Measurements from ENCODE around the gene TNIP1.

Gene TNIP1

DNA sequence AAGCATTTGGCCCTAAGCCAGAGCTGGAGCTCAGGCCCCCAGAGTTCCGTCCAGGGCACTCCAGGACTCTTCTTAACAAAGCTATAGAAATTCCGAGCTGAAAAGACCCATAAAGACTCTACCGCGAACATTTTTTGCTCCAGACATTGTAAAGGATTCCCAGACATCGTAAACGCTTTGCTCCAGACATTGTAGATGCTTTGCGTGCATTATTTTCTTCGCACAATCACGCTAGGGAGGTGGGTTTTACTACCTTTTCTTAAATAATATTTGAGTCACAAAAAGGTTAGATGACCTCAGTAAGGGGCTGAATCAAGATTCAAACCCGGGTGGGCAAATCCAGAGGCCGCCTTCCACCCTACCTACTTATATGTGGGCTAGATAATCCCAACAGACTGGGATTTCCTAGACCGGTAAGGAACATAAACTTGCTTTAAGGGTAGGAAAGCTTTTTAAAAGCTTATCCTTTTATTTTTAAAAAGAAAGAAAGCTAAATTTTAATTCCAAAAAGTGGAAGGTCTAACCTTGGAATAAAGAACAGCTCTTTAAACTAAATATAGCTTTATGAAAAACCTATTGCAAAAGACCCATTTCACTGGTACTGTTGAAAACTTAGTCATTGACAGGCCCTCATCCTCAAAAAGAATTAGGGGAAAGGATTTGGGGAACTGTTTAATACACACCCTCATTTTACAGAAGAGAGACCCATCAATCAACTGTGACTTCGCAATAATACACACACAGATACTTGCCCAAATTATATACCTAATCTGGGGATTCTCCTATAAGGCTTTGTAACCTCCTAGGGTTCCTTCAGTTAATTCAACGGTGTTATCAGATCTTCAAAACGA lies 822 bp upstream of the TNIP1 start:
- no peak for DNase-seq

- no peak for DNase-seq
Measured at GRCh38 chr5:151079838-151080612, 809 bp downstream of the TNIP1 start.

DNA sequence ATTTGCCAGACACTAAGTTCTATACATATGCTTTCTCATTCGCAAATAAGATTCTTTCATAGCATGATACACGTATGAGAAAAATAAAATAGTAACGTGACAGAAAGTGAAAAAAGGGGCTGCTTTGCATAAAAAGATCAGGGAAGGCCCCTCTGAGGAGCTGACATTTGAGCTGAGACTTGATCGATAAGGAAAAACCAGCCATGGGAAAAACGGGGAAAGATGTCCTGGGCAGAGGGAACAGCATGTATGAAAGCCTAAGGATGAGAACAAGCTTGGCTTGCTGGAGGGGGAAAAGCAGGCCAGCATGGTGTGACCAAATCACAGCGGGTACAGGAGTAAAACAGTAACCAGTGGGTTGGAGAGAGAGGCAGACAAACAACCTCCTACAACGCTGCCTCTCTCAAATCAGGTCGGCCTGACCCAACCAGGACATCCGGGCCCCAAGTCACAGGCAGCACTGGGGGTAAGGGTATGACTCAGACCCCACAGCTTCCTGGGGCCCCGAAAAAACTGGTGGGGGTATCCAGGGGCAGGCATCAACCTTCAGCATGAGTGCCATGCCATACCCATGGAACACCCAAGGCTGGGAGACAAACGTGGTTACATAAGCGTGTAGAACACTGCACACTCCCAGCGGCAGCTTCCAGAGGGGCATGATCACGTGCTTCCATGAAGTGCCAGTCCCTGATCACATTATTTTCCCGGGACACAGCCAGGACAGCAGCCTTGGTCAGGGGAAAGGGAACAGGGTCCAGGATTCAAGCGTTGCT lies 2.2 kb downstream of the TNIP1 start:
- DNase-seq: no peak

DNA sequence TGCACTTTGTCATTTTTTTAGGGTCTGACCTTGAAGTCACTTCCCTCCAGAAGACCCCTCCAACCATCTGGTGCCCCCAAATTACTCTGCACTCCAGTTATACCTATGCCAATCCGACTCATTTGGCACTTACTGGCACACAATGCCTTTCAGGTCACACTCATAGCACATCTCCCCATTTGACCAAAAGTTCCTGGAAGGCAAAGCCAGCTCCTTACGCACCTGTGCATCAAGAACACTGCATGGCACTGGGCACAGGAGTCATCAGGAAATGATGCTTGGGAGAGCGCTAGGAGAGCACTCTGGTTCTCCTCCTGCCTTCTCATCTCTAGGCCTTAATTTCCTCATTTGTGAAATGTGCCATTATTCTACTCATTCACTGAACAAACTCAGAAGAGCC lies 2.9 kb downstream of the TNIP1 start:
- no peak for DNase-seq

GRCh38 chr5:151077419-151077818 lies 3.4 kb downstream of the TNIP1 start:
- no peak for DNase-seq

DNA sequence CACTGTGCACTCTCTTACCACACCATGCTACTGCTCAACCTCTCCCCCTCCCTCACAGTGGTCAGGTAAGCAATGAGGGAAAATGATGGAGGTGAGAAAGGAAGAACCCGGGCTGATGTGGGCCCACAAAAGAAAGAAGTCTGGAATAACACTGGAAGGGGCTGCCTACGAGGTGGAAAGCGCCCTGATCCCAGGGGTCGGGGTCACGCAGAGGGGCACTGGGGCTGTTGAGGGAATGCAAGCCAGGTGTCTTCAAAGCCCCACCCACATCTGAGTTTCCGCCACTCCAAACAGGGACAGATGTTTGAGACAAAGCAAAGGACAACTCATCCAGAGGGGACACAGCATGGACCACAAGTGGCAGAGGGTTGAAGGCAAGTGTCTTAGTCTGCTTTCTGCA lies 4.2 kb downstream of the TNIP1 start:
- no peak for DNase-seq

DNA sequence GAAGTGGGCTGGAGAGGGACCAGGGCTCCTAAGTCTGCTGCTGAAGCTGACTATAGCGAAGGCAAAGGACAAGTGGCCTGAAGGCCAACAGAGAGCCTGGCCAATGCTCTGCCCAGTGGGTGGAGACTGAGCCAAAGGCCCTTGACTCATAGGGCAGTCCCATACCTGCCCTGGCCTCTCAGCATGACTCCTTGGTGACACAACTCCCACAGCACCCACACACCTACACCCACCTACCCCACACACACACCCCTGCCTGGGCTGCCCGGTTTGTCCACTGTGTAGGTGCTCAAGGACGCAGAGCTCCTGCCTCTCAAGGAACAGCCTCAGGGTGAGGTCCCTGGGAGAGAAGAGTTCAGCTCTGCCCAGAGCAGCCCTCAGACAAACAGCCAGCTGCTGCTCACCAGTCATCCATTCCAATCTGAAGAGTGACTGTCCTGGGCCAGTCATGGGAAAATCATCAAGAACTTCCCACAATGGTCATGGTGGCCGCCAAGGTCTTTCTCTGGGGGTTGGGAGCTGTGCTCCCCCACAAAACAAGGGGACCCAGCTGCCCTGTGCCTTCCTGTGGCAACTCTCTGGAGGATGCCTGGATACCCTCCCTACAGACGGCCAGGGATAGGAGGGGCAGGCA lies 5.0 kb downstream of the TNIP1 start:
- DNase-seq: no peak

- DNase-seq: no peak
Measured at GRCh38 chr5:151074557-151074956, 6.3 kb downstream of the TNIP1 start.

- no peak for DNase-seq
Measured at GRCh38 chr5:151073280-151073679, 7.6 kb downstream of the TNIP1 start.

- DNase-seq: no peak
Measured at GRCh38 chr5:151072630-151073025, 8.2 kb downstream of the TNIP1 start.

- DNase-seq: no peak
Measured at GRCh38 chr5:151071848-151072629, 8.8 kb downstream of the TNIP1 start.

GRCh38 chr5:151071021-151071420 lies 9.8 kb downstream of the TNIP1 start:
- no peak for DNase-seq

DNA sequence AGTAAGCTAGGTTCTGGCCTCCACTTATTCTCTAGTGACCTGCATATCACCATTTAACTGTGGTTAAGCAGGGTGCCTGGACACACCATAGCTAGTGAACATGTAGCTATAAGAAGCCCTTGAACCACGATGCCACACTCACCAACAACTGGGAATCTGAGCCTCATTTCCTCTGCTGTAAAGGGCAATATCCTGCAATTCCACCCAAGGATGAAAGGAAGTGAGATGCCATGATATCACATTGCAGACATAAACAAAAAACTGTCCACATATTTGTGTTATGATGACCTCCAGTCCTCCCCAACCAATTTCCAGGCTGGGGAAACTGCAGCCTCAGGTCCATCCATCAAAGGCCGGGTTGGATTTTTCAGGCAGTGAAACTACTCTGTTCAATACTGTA lies 10.4 kb downstream of the TNIP1 start:
- no peak for DNase-seq

DNA sequence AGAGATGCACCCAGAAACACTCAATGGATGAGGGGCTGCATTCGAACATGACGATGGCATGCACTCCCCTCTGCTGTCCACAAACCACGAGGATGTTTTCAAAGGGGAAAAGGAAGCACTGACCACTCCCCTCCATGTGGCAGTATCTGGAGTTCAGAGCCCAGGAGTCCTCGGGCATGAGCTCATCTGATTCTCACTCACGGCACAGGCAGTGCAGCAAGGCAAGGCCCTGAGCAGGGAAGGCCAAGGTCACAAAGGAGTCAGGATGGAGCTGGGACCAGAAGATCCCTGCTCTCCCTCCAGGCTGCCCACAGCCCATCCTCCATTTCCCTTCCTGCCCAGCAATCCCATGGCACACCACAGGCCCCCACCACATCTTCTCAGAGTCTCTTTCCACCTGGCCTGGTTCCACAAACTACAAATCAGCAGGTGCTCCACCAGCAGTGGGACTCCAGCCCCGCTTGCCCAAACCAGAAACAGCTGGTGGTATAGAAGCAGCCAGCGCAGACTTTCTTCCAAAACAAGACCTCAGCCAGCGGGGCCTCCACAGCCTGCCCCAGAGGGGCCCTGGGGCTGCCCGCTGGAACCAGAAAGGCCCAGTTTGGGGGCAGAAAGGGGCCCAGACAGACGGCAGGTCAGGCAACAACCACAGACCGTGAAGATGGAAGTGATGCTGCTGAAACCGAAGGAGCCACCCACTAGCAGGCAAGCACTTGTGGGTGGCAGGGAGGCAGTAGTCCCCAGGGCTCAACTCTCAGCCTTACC lies 12.2 kb downstream of the TNIP1 start:
- peak; percentile 48 for DNase-seq

DNA sequence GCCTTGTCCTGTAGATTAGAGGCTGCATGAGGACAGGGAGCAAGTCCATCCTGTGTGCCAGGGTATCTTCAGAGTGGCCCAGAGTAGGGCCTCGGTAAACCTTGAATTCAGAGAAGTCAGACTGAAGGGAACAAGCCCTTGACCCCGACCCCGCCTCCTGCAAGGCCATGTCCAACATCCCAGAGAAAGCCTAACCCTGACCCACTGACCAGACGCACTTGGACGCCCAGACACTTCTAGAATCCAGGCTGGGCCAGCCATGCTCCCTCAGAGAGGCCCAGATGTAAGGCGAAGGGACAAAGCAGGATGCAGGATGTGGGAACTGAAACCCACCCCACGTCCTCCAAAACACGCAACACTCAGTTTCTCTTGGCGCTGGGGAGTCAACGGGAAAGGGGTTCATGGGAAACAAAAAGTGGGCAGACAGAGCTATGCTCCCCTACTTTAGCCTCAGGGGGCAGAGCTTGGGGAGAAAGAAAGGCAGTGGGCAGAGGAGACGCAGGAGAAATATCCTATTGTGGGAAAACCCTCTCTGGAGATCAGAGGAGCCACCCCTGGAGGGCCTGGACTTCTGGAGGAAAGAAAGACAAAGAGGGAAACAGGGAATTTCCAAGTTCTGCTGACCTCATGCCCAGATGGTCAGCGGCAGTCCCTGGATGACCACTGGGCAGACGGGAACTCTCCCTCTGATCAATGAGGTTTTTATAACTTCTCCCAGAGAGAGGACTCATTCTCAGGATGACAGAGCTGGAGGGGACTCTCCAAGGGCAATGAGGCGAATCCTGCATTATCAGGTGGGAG lies 13.0 kb downstream of the TNIP1 start:
- no peak for DNase-seq

DNA sequence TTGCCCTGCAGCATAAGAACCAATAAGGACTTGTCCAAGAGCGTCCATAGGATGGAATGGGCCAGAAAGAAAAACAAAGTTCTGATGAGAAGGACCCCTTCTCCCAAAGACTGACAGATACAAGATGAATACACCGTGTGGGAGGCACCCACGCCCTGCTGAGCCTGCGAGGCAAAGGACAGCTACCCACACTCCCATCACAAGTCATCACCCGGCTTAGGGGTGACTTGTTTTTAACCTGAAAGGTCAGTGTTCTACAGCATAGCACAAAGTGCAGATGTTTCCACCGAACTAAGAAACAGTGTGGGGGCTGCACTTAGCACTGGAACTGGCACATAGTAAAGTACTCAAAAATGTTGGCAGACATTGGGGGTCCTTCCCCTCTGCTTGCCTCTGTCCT lies 13.9 kb downstream of the TNIP1 start:
- DNase-seq: no peak

GRCh38 chr5:151065609-151066008 lies 15.2 kb downstream of the TNIP1 start:
- DNase-seq: no peak

GRCh38 chr5:151064916-151065499 lies 15.8 kb downstream of the TNIP1 start:
- DNase-seq: no peak

- no peak for DNase-seq
Measured at GRCh38 chr5:151063142-151063989, 17.5 kb downstream of the TNIP1 start.

Measured in NCI-H2029 (cell line).